CD4-positive, alpha-beta T cell (primary cell): Measurements from ENCODE around the gene GSTA5. TPM values are rescaled to one million over a fixed set of nuclear protein-coding genes. Genes with fewer than 3 reads are reported as not detected.

ENCODE experiments used
- ATAC-seq: fragments of 200-7000 bp; cut with Tn5 transposase; one replicate; pipeline ENCODE4 v1.10.0; 2022; ENCODE audit warnings: mild to moderate bottlenecking; ENCODE audit not compliant: poor library complexity
- CTCF ChIA-PET: fragments of 350-600 bp; sonication (Branson Sonifier 250); formaldehyde crosslinking; loops from one replicate; lab custom pipeline; 2021; ENCODE audit warnings: antibody characterized with exemption, inconsistent platforms; lab: Charles Lee
- POLR2A ChIA-PET: fragments of 350-600 bp; sonication (Branson Sonifier 250); formaldehyde crosslinking; loops from one replicate; lab custom pipeline; 2021; ENCODE audit warnings: antibody characterized with exemption, inconsistent platforms; lab: Charles Lee
- DNase-seq, 14 experiments: peaks; one replicate each; pipeline ENCODE4 v3.0.0-alpha.2; 2013 to 2020; ENCODE audit warnings: mixed read lengths in 2 of 14
- H3K27ac ChIP-seq, 2 donors: one replicate each; pipeline versions ENCODE4 v1.5.1 to v1.7.0; 2013; ENCODE audit warnings: low read length in 2 of 2, low read depth in 1 of 2, mild to moderate bottlenecking in 1 of 2
- H3K27me3 ChIP-seq, 2 experiments: 1 replicate in 1 of 2; 2 replicates in 1 of 2; pipeline versions ENCODE4 v1.6.1 to v1.7.0; 2013; ENCODE audit warnings: low read length in 2 of 2, control low read depth in 1 of 2, mild to moderate bottlenecking in 1 of 2, moderate library complexity in 1 of 2; ENCODE audit not compliant: insufficient read depth in 2 of 2, control insufficient read depth in 1 of 2
- H3K36me3 ChIP-seq: one replicate; pipeline ENCODE4 v1.6.1; 2013; ENCODE audit warnings: low read length, control low read depth; ENCODE audit not compliant: insufficient read depth
- H3K4me1 ChIP-seq: one replicate; pipeline ENCODE4 v1.6.1; 2013; ENCODE audit warnings: low read length, control low read depth; ENCODE audit not compliant: insufficient read depth
- H3K4me3 ChIP-seq: one replicate; pipeline ENCODE4 v1.5.1; 2013; ENCODE audit warnings: mild to moderate bottlenecking, low read length, moderate library complexity
- H3K9me3 ChIP-seq, 2 experiments: 1 replicate in 1 of 2; 2 replicates in 1 of 2; pipeline versions ENCODE4 v1.6.1 to v1.7.0; 2013; ENCODE audit warnings: low read length in 2 of 2, mild to moderate bottlenecking in 2 of 2, control low read depth in 1 of 2, moderate library complexity in 1 of 2; ENCODE audit not compliant: control insufficient read depth in 1 of 2, insufficient read depth in 1 of 2
- H3K27ac Mint-ChIP-seq: one replicate; pipeline ENCODE4 v1.8.0; 2020; ENCODE audit warnings: mixed read lengths
- H3K27me3 Mint-ChIP-seq: one replicate; pipeline ENCODE4 v1.8.0; 2021; ENCODE audit warnings: mixed read lengths
- H3K36me3 Mint-ChIP-seq: one replicate; pipeline ENCODE4 v1.8.0; 2021; ENCODE audit warnings: low read depth, mixed read lengths
- H3K4me1 Mint-ChIP-seq: one replicate; pipeline ENCODE4 v1.8.0; 2021; ENCODE audit warnings: low read depth, mixed read lengths
- H3K4me3 Mint-ChIP-seq: one replicate; pipeline ENCODE4 v1.8.0; 2020; ENCODE audit warnings: mild to moderate bottlenecking, mixed read lengths
- H3K9me3 Mint-ChIP-seq: one replicate; pipeline ENCODE4 v1.8.0; 2020; ENCODE audit warnings: mixed read lengths
- intact Hi-C, 2 experiments: fragments of 100-400 bp; cut with DNase I in 1 of 2; cut with micrococcal nuclease in 1 of 2; formaldehyde crosslinking; loops; one replicate each; pipeline versions ENCODE4 v1.15.1 to v1.9.0; 2023 to 2025; cut with DNase I, micrococcal nuclease
- polyA plus RNA-seq, 2 donors: library from polyadenylated mRNA; unstranded; fragments of 120-200 nt; gene quantifications; one replicate each; pipeline ENCODE4 v1.2.1, GENCODE V29; 2013
- total RNA-seq, 174 experiments: library from RNA in 2 of 174; stranded (reverse) in 2 of 174; gene quantifications; one replicate each; pipeline ENCODE4 v1.2.3 and lab custom pipeline; 2021 to 2026
- TF ChIP-seq, protein P1 (sequence below): fragments of 200-600 bp; IDR thresholded peaks from one replicate; pipeline ENCODE4 v1.8.0; 2022; ENCODE audit warnings: antibody characterized with exemption, mild to moderate bottlenecking

Gene GSTA5
- total RNA-seq (not detected), total RNA-seq (lab: John Stamatoyannopoulos, UW) (0 to 0.09 (median 0) reads per million in 172 experiments)
- polyA plus RNA-seq (2013, experiment 1 of 2) = not detected
- polyA plus RNA-seq (2013, experiment 2 of 2) = not detected

DNA sequence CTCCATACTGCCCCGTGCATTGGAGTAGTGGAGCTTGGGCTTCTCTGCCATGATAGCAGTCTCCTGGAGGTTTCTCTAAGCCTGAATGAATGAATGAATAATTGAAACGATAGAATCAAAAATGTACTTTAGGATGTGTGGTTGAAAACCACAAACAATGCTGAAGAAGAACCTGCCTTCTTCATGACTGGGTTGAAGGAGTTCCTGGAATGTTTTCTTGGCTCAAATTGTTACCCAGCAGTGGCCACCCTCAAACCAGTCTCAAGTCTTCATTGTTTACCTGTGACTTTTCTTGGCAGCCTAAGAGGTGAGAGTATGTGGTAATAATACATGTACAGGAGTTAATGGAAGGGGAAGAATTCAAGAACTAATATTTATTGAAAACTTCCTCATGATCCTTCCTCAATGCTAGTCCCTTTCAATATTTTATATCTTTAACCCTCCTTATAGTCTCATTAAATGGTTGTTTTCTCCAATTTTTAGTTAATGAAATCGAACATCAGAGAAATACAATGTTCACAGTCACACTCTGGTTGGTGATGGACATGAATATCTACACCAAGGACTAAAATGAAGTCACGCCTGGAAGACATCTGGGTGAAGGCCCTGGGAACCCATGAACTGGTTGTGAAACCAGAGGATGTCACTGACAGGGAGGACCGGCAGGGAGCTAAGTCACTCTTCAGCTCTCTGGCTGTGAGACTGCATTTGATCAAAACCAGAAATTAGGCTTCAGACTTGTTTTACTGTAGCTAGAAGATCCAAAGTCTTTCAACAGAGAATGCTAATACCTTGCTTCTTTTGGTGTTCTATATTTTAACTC lies at the start of gene GSTA5:
Gene GSTA5 (minus strand): TSS at position 51 of the 823 bp plus-strand sequence.
- CTCF ChIA-PET = interaction anchor here (0.6 kb wide), 1 partner anchor 159 kb away, joined by 6 read pairs; no protein-coding TSS in a partner anchor
- no peaks in the 10 kb centered on the region for H3K9me3 ChIP-seq
- Mint-ChIP-seq H3K36me3 (no peaks in the 10 kb centered on the region), H3K9me3 (no peaks in the 10 kb centered on the region), H3K4me1 (no peaks in the 10 kb centered on the region), H3K27me3 (peaks cover 42% of the 10 kb centered on the region), H3K27ac (no peak within 1 kb of the TSS), H3K4me3 (no peak within 1 kb of the TSS)
- peaks cover 6% of the 10 kb centered on the region for H3K4me1 ChIP-seq
- ATAC-seq (no peak), DNase-seq (no peak)
- H3K27ac ChIP-seq = no peak within 1 kb of the TSS
- POLR2A ChIA-PET = no interaction called here
- intact Hi-C loops = no loop called here
- H3K4me3 ChIP-seq = no peak within 1 kb of the TSS
- H3K36me3 ChIP-seq = no peaks in the 10 kb centered on the region
- TF ChIP-seq, protein P1, sequence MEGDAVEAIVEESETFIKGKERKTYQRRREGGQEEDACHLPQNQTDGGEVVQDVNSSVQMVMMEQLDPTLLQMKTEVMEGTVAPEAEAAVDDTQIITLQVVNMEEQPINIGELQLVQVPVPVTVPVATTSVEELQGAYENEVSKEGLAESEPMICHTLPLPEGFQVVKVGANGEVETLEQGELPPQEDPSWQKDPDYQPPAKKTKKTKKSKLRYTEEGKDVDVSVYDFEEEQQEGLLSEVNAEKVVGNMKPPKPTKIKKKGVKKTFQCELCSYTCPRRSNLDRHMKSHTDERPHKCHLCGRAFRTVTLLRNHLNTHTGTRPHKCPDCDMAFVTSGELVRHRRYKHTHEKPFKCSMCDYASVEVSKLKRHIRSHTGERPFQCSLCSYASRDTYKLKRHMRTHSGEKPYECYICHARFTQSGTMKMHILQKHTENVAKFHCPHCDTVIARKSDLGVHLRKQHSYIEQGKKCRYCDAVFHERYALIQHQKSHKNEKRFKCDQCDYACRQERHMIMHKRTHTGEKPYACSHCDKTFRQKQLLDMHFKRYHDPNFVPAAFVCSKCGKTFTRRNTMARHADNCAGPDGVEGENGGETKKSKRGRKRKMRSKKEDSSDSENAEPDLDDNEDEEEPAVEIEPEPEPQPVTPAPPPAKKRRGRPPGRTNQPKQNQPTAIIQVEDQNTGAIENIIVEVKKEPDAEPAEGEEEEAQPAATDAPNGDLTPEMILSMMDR = no peak
- peaks cover 9% of the 10 kb centered on the region in 2 experiments for H3K27me3 ChIP-seq

DNA sequence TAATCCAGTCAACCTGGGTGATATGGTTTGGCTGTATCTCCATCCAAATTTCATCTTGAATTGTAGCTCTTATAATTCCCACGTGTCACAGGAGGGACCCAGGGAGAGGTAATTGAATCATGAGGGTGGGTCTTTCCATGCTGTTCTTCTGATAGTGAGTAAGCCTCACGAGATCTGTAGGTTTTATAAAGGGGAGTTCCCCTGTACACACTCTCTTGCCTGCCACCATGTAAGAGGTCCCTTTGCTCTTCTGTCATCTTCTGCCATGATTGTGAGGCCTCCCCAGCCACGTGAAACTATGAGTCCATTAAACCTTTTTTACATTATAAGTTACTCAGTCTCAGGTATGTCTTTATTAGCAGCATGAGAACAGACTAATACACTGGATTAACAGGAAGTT lies 49.4 kb upstream of the GSTA5 start:
- Mint-ChIP-seq H3K4me1 (no peaks in the 10 kb centered on the region), H3K9me3 (no peaks in the 10 kb centered on the region), H3K27ac (no peak overlapping the region), H3K36me3 (no peaks in the 10 kb centered on the region), H3K4me3 (no peak overlapping the region), H3K27me3 (no peaks in the 10 kb centered on the region)
- H3K4me1 ChIP-seq = no peaks in the 10 kb centered on the region
- no peaks in the 10 kb centered on the region for H3K9me3 ChIP-seq
- H3K4me3 ChIP-seq = no peak overlapping the region
- CTCF ChIA-PET = interaction anchor here (0.7 kb wide), 1 partner anchor 19 kb away, joined by 3 read pairs; no protein-coding TSS in a partner anchor
- POLR2A ChIA-PET = no interaction called here
- no peaks in the 10 kb centered on the region for H3K27me3 ChIP-seq
- intact Hi-C loops = no loop called here
- no peak for ATAC-seq
- TF ChIP-seq, protein P1 = no peak
- H3K36me3 ChIP-seq = no peaks in the 10 kb centered on the region
- H3K27ac ChIP-seq = no peak overlapping the region
- DNase-seq = no peak

DNA sequence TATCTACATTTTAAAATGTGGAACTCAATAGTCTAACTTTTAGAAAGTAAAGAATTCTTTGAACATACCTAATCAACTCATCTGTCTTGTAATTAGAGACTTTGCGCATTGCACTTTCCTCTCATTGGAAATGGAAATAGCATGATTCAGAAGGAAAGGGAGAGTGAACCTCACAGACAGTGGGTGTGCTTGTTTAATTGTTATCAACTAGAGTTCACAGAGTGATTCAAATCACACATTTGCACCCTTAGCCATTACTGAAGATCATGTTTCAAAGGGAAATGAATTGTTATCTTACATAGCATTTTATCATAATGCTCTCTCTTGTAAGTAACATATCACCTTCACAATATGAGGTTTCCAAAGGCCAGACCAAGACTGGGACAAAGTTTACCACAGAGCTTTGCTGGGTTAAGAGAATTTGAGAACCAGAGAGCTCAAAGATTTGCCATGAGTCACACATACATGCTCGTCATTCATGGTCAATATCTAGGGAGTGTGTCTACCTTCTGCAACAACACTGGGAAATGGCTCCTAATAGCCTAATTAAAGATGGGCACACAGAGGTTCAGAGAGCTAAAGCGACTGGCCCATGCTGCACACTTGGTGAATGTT lies 47.4 kb upstream of the GSTA5 start:
- ChIA-PET CTCF (no interaction called here), POLR2A (no interaction called here)
- intact Hi-C loops = no loop called here
- H3K9me3 Mint-ChIP-seq = no peaks in the 10 kb centered on the region
- Histone ChIP-seq H3K4me3 (no peak overlapping the region), H3K36me3 (no peaks in the 10 kb centered on the region), H3K27me3 (no peaks in the 10 kb centered on the region), H3K27ac (no peak overlapping the region), H3K4me1 (no peaks in the 10 kb centered on the region), H3K9me3 (no peaks in the 10 kb centered on the region)
- H3K4me1 Mint-ChIP-seq = no peaks in the 10 kb centered on the region
- TF ChIP-seq, protein P1 = no peak
- no peak overlapping the region for H3K4me3 Mint-ChIP-seq
- H3K27ac Mint-ChIP-seq = no peak overlapping the region
- no peak for DNase-seq
- no peaks in the 10 kb centered on the region for H3K36me3 Mint-ChIP-seq
- no peak for ATAC-seq
- H3K27me3 Mint-ChIP-seq = no peaks in the 10 kb centered on the region
